ENCODE data around the gene BEGAIN.
A peak's percentile ranks its signal among the peaks of the same experiment; 100 is the strongest.

BEGAIN gene, protein sequence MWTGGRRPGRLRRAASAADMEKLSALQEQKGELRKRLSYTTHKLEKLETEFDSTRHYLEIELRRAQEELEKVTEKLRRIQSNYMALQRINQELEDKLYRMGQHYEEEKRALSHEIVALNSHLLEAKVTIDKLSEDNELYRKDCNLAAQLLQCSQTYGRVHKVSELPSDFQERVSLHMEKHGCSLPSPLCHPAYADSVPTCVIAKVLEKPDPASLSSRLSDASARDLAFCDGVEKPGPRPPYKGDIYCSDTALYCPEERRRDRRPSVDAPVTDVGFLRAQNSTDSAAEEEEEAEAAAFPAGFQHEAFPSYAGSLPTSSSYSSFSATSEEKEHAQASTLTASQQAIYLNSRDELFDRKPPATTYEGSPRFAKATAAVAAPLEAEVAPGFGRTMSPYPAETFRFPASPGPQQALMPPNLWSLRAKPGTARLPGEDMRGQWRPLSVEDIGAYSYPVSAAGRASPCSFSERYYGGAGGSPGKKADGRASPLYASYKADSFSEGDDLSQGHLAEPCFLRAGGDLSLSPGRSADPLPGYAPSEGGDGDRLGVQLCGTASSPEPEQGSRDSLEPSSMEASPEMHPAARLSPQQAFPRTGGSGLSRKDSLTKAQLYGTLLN

DNA sequence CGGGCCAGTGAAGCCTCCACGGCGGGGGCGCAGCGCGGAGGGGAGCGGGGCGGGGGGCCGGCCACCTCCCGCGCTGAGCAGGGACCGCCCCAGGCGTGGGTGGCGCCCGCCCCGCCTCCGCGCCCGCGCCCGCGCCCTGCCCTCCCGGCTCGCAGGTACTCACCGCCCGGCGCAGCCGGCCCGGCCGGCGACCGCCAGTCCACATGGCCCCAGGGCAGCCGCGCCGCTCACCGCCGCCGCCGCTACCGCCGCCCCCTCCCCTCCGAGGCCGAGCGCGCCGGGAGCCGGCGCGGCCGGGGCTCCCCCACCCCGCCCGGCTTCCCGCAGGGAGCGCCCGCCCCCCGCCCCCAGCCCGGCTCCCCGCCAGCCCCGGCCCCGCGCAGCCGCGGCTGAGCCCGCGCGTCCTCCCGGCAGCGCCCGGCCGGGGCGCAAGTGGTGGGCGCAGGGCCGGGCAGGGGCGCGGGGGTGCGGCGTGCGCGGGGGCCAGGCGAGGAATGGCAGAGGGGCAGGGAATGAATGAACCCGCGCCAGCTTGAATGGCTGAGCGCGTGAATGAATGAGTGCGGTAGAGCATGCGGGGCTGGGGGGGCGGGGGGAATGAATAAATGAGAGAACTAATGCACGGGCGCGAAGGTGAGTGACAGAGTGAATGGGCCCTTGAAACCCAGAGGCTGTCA is at the start of gene BEGAIN:
Gene BEGAIN, minus strand, starts transcription at position 332 of the 677 bp plus-strand sequence. Its CDS starts 127 bp downstream, at position 205.
- peak; percentile 7 for DNase-seq

GRCh38 chr14:100636559-100636958 is 49.3 kb upstream of the BEGAIN start:
- DNase-seq: no peak

DNA sequence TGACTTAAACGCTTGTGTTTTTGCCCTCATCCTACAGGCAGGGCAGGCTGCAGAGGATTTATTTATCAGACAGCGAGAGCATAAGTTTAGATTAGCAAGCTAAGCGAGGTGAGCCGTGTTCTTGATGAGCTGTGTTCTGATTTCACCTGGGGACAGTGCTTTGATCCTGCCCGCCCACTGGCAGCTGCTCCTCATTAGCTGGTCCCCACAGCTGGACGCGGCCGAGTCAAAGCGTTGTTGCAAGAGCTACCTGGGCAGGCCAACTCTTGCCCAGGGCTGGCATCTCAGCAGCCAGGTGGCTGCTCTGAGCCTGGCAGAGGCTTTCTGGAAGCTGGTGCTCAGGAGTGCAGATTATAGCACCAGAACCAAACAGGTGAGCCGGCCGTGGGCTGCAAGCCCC is 46.8 kb upstream of the BEGAIN start:
- DNase-seq: no peak

DNA sequence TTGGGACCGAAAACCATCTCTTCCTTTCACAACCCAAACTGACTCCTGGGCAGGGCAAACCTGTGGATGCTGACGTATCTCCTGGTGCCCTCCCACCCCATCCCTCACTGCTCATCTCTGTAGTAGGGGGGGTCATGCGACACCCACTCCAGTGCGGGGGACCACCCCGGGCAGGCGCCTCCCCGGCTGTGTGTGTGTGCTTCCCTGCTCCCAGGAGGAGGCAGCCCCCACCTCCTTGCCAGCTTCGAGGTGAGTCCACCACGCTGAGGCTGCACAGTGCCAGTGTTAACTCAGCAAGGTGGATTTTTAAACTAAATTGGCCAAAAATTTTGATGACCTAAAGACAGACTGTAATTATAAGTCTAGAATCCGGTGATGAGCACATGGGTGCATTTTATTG is 46.2 kb upstream of the BEGAIN start:
- no peak for DNase-seq

DNA sequence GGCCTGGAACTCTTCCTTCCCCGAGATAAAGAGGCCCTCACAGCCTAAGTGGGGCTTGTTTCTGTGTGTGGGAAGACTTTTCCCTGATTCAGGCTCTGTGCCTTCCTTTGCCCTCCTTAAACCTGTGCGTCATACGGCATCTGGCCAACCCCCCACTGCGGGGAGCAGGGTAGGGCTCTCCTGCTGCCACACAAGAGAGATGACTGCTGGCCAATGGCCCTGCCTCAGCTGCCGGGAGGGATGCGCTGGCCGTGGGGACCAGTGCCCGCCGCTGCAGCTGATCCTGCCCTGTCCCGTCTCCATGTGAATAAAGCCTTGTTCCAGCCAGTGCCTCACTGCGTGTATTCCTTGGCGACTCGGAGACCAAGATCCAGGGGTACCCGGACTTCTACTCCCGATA is 42.5 kb upstream of the BEGAIN start:
- no peak for DNase-seq

- DNase-seq: no peak
Measured at GRCh38 chr14:100629098-100629497, 41.9 kb upstream of the BEGAIN start.

- no peak for DNase-seq
Measured at GRCh38 chr14:100628225-100628624, 41.0 kb upstream of the BEGAIN start.

DNA sequence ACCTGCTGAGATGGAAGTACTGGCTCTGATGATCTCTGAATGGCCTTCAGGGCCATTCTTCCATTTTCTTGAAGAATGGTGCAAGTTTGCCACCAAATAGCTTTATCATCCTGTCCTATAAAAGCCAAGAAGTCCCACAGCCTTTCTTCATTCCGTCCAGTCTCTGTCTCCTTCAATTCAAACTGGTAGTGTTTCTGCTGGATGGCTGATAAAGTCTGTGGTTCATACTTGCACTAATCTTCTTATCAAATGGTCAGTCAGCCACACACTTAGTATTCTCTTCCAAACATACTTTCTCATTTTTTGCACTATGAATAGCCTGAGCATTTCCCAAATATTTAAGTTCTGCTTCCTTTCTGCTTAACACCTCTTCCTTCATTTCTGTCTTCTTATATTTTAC is 39.4 kb upstream of the BEGAIN start:
- no peak for DNase-seq

GRCh38 chr14:100623961-100624360 is 36.7 kb upstream of the BEGAIN start:
- no peak for DNase-seq

GRCh38 chr14:100623557-100623956 is 36.3 kb upstream of the BEGAIN start:
- DNase-seq: no peak

DNA sequence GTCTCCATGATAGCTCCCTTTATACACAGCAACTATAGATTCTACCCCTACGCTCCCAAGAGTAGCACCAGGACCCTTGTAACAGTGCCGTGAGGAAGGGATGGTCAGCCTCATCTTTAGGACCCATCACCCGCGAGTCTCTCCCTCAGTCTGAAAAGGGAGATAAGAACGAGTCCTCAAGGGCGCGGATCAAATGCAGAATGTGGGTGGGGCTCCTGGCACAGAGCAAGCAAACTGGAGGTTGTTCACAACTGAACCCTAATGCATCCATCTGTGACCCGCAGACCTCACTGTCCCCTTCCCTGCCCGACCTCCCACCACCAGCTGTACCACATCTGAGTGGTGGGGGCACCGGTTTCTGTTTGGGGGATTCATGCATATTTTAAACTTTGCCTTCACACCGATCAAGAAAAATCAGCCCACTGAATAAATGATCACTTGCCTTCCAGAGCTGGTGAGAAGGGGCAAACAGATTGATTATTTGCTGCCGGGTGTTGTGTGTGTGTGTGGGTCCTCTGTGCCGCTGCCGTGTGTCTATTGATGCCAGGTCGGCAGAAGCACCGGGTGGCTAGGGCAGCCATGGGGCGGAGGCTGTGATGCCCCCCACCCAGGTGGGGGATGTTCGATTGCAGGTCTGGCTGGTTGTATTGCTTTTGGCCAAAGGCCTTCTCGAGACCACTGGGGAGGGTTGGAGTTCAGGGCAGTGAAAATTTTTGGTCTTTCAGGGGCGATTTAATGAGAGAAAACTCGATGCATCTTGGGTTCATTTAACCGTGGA is 35.7 kb upstream of the BEGAIN start:
- DNase-seq: no peak

DNA sequence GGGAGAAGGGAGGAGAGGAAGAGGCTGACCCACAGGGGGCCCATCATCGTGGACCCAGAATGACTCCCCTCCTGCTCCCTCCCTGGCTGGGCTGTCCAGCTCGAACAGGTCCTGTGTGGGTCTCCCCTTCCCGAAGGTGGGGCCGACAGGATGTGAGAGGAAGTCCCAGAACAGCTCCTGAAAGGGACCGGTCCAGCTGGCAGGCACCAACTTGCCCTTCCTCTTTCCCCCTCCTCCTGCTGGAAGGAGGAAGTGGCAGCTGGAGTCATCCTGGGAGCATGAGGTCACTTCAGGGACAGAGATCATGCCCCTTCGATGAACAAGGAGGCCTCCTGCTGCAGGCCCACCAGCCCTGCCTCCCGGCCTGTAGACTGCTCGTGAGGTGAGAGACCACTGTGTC is 35.0 kb upstream of the BEGAIN start:
- DNase-seq: no peak

DNA sequence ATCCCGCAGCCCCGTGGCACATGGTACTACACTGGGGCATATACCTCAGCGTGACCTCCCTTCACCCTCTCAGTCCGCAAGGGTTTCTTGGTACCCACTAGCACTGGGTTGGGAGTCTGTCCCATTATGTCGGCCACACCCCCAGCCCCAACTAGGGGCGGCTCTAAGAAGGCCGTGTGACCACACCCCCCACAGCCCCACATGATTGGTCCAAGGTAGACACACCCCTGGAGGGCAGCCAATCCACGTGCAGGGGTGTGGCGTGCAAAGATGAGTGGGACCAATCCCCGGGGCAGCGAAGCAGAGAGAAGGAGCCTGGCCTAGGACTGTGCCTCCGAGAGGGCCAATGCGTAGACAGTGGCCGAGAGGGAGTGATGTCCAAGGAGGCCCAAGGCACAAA is 34.6 kb upstream of the BEGAIN start:
- no peak for DNase-seq

DNA sequence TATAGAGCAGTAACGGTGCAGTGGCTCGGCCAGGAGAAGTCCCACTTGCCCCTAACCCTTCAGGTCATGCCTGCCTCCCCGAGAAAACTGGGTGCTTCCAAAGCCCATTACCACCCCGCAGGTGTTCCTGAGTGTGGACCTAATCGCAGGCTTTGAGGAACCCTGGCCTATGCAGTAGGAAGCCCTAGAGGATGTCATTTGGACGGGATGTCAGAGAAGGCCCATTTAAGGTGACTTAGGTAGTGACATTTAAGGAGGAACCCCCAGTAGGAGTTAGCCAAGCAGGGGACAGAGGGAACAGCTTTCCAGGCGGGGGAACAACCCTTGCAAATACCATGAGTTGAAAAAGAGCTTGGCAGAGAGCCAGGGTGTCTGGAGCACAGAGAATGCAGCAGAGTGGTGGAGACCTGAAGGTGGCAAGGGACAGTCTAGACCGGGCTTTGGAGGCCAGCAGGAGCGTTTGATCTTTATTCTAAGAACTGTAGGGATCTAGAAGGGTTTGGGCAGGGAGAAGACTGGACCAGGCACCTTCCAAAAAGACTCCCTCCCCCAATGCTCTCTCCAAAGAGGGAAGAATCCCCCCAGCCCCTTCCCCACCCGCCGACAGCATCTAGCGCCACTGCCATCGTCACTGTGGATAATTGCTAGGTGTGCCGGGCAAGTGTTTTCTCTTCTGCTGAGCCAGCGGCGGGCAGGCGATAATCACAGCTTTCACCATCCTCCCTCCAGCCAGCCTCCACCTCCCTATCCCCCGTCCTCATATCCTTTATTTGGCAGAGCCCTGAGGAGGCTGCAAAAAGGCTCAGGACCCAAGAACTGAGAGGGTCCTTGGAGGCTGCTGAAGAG is 33.3 kb upstream of the BEGAIN start:
- no peak for DNase-seq

GRCh38 chr14:100619396-100620254 is 32.4 kb upstream of the BEGAIN start:
- no peak for DNase-seq

DNA sequence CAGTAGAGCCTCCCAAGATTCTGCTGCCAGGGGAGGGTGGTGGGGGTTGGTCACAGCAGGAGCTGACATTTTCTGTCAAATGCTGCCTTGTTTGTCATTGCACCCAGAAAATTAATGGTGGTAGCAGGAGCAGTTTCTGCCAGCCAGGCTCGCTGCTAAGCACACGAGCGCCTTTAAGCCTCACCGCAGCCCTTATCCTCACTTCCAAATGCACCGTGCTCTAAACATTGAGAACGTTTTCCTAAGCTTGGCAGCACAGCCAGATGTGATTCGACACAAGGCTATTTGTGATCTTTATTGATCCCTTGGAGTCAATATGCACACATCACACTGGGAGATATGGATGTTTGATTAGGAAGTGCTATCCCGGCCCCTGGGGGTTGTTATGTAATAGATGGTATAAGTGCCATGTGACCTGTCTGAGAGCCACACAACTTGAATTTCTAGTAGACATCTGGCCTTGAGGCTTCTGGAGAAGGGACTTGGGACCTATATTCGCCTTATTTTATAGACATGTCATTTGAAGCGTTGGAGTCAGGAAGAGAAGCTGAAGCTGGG is 31.6 kb upstream of the BEGAIN start:
- no peak for DNase-seq

- DNase-seq: peak; percentile 6
Measured at GRCh38 chr14:100618318-100618693, 31.1 kb upstream of the BEGAIN start.

GRCh38 chr14:100617410-100618317 is 30.4 kb upstream of the BEGAIN start:
- DNase-seq: peak; percentile 34

- DNase-seq: no peak
Measured at GRCh38 chr14:100616854-100617409, 29.7 kb upstream of the BEGAIN start.

Data from CD4-positive, alpha-beta T cell treated with Interleukin-12 subunit alpha and Interleukin-12 subunit beta, for 1 hour (primary cell).